ENCODE measurements around the gene FRS2. TPM values are rescaled to one million over a fixed set of nuclear protein-coding genes. Genes with fewer than 3 reads are reported as not detected.

Gene FRS2
- total and polyA plus RNA-seq, 2 experiments from 2014 or later, result 15.9 to 43.2 TPM

DNA sequence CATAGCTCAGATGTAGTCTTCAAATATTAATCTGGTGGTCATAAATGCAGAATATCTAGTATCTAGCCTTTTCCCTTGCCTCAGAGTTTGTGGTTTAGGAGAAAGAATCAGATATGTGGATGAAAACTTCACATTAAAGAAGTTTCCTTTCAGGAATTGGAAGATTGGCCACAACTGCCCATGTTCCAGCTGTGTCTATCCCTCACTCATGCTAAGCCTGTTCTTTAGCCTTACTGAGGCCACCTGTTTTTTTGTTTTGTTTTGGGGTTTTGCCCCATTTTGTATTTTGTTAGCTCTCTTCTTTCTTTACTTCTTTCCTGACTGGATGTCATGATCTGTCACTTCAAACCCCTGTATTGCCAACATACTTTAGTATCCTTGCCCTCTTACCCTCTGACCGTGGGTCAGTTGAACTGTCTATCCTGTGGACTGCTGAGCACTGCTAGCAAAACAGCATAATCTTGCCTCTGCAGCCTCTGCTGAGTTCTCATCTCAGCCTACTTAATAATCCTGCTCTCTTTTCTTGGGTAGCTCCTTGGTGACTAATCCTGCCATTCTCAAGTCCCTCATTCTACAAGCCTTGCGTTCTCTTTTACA lies 93.1 kb downstream of the FRS2 start:
- Histone ChIP-seq H3K36me3 (peaks cover 15% of the 10 kb centered on the region), H3K27me3 (no peaks in the 10 kb centered on the region), H3K27ac (no peak overlapping the region), H3K9me3 (ENCODE audit: low read depth) (no peaks in the 10 kb centered on the region), H3K4me1 (ENCODE audit: low read depth) (no peaks in the 10 kb centered on the region), H3K4me3 (no peak overlapping the region)
- TF ChIP-seq, protein P1, sequence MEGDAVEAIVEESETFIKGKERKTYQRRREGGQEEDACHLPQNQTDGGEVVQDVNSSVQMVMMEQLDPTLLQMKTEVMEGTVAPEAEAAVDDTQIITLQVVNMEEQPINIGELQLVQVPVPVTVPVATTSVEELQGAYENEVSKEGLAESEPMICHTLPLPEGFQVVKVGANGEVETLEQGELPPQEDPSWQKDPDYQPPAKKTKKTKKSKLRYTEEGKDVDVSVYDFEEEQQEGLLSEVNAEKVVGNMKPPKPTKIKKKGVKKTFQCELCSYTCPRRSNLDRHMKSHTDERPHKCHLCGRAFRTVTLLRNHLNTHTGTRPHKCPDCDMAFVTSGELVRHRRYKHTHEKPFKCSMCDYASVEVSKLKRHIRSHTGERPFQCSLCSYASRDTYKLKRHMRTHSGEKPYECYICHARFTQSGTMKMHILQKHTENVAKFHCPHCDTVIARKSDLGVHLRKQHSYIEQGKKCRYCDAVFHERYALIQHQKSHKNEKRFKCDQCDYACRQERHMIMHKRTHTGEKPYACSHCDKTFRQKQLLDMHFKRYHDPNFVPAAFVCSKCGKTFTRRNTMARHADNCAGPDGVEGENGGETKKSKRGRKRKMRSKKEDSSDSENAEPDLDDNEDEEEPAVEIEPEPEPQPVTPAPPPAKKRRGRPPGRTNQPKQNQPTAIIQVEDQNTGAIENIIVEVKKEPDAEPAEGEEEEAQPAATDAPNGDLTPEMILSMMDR (IDR thresholded peaks at IDR 0.05; ENCODE audit: low read depth, low read length), result no peak
- no peak for DNase-seq (ENCODE audit: low read depth in 1 of 2, low spot score in 1 of 2)

- Histone ChIP-seq H3K9me3 (ENCODE audit: low read depth) (no peaks in the 10 kb centered on the region), H3K36me3 (peaks cover 18% of the 10 kb centered on the region), H3K4me3 (no peak overlapping the region), H3K27ac (no peak overlapping the region), H3K27me3 (no peaks in the 10 kb centered on the region), H3K4me1 (ENCODE audit: low read depth) (no peaks in the 10 kb centered on the region)
- no peak for DNase-seq (ENCODE audit: low read depth in 1 of 2, low spot score in 1 of 2)
- TF ChIP-seq, protein P1 (IDR thresholded peaks at IDR 0.05; ENCODE audit: low read depth, low read length), result no peak
These were observed 96.4 kb downstream of the FRS2 start for GRCh38 chr12:69566603-69567002.

GRCh38 chr12:69569236-69569635 lies 99.0 kb downstream of the FRS2 start:
- DNase-seq (ENCODE audit: low read depth in 1 of 2, low spot score in 1 of 2), result no peak
- H3K9me3 ChIP-seq (ENCODE audit: low read depth), result no peaks in the 10 kb centered on the region
- peak overlapping the region; percentile 67 for H3K27ac ChIP-seq
- H3K36me3 ChIP-seq, result peaks cover 24% of the 10 kb centered on the region
- TF ChIP-seq, protein P1 (IDR thresholded peaks at IDR 0.05; ENCODE audit: low read depth, low read length), result no peak
- H3K4me1 ChIP-seq (ENCODE audit: low read depth), result no peaks in the 10 kb centered on the region
- H3K27me3 ChIP-seq, result no peaks in the 10 kb centered on the region
- no peak overlapping the region for H3K4me3 ChIP-seq

DNA sequence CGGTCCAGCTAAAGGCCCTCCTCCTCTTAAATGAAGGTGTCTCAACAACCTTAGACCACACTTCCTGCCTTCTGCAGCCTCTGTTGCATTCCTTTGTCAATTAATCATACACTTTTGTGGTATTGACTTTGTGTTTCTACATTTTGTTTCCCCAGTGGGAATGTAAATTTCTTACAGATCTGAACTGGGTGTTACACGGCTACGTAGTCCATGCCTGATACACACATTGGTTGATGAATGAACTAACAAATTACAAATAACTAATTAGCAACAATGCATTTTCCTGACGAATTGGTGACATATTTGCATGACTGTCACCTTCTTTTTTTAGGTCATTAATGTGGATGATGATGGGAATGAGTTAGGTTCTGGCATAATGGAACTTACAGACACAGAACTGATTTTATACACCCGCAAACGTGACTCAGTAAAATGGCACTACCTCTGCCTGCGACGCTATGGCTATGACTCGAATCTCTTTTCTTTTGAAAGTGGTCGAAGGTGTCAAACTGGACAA lies 99.9 kb downstream of the FRS2 start:
- H3K4me3 ChIP-seq, result no peak overlapping the region
- TF ChIP-seq, protein P1 (IDR thresholded peaks at IDR 0.05; ENCODE audit: low read depth, low read length), result no peak
- H3K27ac ChIP-seq, result peak overlapping the region; percentile 67
- peaks cover 27% of the 10 kb centered on the region for H3K36me3 ChIP-seq
- no peaks in the 10 kb centered on the region for H3K27me3 ChIP-seq
- H3K9me3 ChIP-seq (ENCODE audit: low read depth), result no peaks in the 10 kb centered on the region
- DNase-seq (ENCODE audit: low read depth in 1 of 2, low spot score in 1 of 2), result peak in 1 of 2 donors; percentile 84
- no peaks in the 10 kb centered on the region for H3K4me1 ChIP-seq (ENCODE audit: low read depth)

DNA sequence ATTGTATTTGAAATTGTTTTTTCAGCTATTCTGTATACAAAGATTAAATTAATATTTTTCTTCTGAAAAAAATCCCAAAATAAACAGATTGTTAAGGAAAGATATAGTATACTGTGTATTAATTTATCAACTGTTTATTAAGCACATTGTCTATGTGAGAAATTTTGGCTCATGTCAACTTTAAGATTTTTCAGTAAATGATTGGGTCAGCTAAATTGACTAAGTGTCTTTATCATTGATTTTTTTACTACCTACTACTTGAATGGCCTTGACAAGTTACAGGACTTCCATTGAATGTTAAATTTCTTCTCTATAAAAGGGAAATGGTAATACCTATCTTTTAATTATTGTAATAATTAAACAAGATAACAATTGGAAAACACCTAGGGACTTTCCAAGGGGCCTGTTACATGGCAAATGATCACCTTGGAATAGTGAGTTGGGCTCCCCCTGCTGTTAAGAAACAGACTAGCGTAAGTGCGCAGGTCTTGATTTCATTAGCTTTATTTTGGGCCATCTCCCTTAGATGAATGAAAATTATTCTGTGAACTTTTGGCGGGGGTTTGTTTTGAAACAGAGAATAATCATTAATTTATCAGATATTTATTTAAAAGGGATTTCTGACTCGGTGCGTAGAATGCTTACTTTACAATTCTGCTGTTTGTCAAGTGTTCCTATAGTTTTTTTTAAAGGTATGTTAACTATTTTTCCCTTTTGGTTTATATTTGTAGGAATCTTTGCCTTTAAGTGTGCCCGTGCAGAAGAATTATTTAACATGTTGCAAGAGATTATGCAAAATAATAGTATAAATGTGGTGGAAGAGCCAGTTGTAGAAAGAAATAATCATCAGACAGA lies 100.6 kb downstream of the FRS2 start:
- TF ChIP-seq, protein P1 (IDR thresholded peaks at IDR 0.05; ENCODE audit: low read depth, low read length), result peak; percentile 77
- Histone ChIP-seq H3K4me3 (no peak overlapping the region), H3K4me1 (ENCODE audit: low read depth) (no peaks in the 10 kb centered on the region), H3K36me3 (peaks cover 30% of the 10 kb centered on the region), H3K27ac (no peak overlapping the region), H3K27me3 (no peaks in the 10 kb centered on the region), H3K9me3 (ENCODE audit: low read depth) (no peaks in the 10 kb centered on the region)
- peak; percentile 80 to 81 for DNase-seq (ENCODE audit: low read depth in 1 of 2, low spot score in 1 of 2)
